Measurements from ENCODE around the gene ATP2C1. TPM values are rescaled to one million over a fixed set of nuclear protein-coding genes. Genes with fewer than 3 reads are reported as not detected.

Gene ATP2C1
- total and polyA plus RNA-seq, 9 of the 15 experiments (the other 6 are each of a cell fraction or from before 2014, with no cell fraction given) = 10.0 to 53.5 (median 27.9) TPM

DNA sequence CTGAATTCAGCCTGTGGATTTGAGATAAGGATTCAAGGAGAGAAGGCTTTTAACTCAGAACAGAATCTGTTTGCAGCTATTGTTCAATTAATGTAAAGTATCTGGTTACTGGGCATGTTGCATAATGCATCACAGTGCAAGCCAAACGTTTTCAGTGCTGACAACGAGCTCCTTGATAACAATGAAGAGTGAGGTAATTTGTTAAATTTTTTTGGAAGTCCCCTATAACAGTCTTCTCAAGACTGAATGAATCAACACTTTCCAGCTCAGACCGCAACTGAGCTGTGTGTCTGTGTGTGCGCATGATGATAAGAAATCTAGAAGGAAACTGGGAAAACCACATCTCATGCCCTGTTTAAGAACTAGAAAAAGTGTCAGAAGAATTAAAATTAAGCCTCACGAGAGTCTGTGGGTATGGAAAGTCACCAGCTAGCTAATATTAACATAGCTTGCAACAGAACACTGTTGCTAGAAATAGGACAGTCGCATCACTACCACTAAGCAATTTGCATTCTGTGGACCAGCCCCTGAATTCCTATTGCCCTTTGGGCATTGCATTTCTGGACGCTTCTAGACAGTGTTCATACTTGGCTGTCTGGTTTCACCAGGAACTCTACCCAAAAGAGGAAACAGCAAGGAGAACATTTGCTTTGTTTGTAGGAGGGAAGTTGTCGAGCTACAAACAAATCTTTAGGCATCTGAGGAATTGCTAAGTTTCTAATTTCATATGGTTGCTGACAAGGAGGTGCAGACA lies 43.7 kb upstream of the ATP2C1 start (continued):
- TF ChIP-seq SP2 (IDR thresholded peaks at IDR 0.05; ENCODE audit: extremely low read depth, low read depth, low read length, poor library complexity, severe bottlenecking) = no peak
- TF ChIP-seq, protein P1, sequence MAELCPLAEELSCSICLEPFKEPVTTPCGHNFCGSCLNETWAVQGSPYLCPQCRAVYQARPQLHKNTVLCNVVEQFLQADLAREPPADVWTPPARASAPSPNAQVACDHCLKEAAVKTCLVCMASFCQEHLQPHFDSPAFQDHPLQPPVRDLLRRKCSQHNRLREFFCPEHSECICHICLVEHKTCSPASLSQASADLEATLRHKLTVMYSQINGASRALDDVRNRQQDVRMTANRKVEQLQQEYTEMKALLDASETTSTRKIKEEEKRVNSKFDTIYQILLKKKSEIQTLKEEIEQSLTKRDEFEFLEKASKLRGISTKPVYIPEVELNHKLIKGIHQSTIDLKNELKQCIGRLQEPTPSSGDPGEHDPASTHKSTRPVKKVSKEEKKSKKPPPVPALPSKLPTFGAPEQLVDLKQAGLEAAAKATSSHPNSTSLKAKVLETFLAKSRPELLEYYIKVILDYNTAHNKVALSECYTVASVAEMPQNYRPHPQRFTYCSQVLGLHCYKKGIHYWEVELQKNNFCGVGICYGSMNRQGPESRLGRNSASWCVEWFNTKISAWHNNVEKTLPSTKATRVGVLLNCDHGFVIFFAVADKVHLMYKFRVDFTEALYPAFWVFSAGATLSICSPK (IDR thresholded peaks at IDR 0.05; ENCODE audit: borderline replicate concordance) = no peak
- TF ChIP-seq ZNF551 (CRISPR knock-in tag; IDR thresholded peaks at IDR 0.05) = no peak
- TF ChIP-seq RBM22 (IDR thresholded peaks at IDR 0.05; ENCODE audit: low read depth, low read length, poor library complexity, severe bottlenecking) = no peak
- 0 out of 2 replicates have a peak, but pooled peaks have one; percentile 31 for TF ChIP-seq CBFB (CRISPR knock-in tag; IDR thresholded peaks at IDR 0.05)
- no peak for TF ChIP-seq ZNF695 (CRISPR knock-in tag; IDR thresholded peaks at IDR 0.05)
- no peak for TF ChIP-seq EZH2 (IDR thresholded peaks at IDR 0.05; ENCODE audit: borderline replicate concordance, low read depth, low read length)
- TF ChIP-seq HDGF (IDR thresholded peaks at IDR 0.05) = no peak
- TF ChIP-seq ZNF644 (tag; IDR thresholded peaks at IDR 0.05; ENCODE audit: low read depth) = no peak
- peak; percentile 86 for TF ChIP-seq JUN (IDR thresholded peaks at IDR 0.05; ENCODE audit: borderline replicate concordance, low read depth, low read length)
- no peak for TF ChIP-seq JUN (CRISPR knock-in tag; IDR thresholded peaks at IDR 0.05; ENCODE audit: borderline replicate concordance)
- no peak for TF ChIP-seq FOXK1 (CRISPR knock-in tag; IDR thresholded peaks at IDR 0.05; ENCODE audit: borderline replicate concordance)
- peak; percentile 64 for TF ChIP-seq GATA2 (CRISPR knock-in tag; IDR thresholded peaks at IDR 0.05)
- no peak; a peak in 1 of 4 replicates for TF ChIP-seq RAD21 (CRISPR knock-in tag; conservative IDR thresholded peaks at IDR 0.05 in 1 of 2, IDR thresholded peaks at IDR 0.05 in 1 of 2)
- TF ChIP-seq TRIM24 (IDR thresholded peaks at IDR 0.05) = peak; percentile 64 to 76; a peak in 3 of 4 replicates
- TF ChIP-seq ZNF766 (CRISPR knock-in tag; conservative IDR thresholded peaks at IDR 0.05) = 0 out of 2 replicates have a peak, but pooled peaks have one; percentile 44
- TF ChIP-seq, protein P2, sequence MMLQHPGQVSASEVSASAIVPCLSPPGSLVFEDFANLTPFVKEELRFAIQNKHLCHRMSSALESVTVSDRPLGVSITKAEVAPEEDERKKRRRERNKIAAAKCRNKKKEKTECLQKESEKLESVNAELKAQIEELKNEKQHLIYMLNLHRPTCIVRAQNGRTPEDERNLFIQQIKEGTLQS (IDR thresholded peaks at IDR 0.05) = peak; percentile 93
- TF ChIP-seq, protein P2 (CRISPR knock-in tag; conservative IDR thresholded peaks at IDR 0.05) = peak; percentile 67
- TF ChIP-seq, protein P3, sequence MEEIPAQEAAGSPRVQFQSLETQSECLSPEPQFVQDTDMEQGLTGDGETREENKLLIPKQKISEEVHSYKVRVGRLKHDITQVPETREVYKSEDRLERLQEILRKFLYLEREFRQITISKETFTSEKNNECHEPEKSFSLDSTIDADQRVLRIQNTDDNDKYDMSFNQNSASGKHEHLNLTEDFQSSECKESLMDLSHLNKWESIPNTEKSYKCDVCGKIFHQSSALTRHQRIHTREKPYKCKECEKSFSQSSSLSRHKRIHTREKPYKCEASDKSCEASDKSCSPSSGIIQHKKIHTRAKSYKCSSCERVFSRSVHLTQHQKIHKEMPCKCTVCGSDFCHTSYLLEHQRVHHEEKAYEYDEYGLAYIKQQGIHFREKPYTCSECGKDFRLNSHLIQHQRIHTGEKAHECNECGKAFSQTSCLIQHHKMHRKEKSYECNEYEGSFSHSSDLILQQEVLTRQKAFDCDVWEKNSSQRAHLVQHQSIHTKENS (CRISPR knock-in tag; IDR thresholded peaks at IDR 0.05) = no peak
- TF ChIP-seq ZNF717 (CRISPR knock-in tag; IDR thresholded peaks at IDR 0.05) = no peak
- TF ChIP-seq NCOA6 (IDR thresholded peaks at IDR 0.05) = no peak
- no peak for TF ChIP-seq ZNF12 (CRISPR knock-in tag; IDR thresholded peaks at IDR 0.05)
- no peak for TF ChIP-seq ZC3H11A (IDR thresholded peaks at IDR 0.05; ENCODE audit: low read depth, low read length)
- TF ChIP-seq TARDBP (IDR thresholded peaks at IDR 0.05) = no peak
- TF ChIP-seq SUPT5H (IDR thresholded peaks at IDR 0.05) = no peak
- TF ChIP-seq, protein P4, sequence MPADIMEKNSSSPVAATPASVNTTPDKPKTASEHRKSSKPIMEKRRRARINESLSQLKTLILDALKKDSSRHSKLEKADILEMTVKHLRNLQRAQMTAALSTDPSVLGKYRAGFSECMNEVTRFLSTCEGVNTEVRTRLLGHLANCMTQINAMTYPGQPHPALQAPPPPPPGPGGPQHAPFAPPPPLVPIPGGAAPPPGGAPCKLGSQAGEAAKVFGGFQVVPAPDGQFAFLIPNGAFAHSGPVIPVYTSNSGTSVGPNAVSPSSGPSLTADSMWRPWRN (IDR thresholded peaks at IDR 0.05; ENCODE audit: low read depth) = peak; percentile 60
